Fibroblast of mammary gland (primary cell): ENCODE data around the gene SLC30A5.
"Not testable (repeated sequence)": the region's sequence is repeated elsewhere in the genome, so short reads cannot be mapped to it uniquely, and the experiment has no call there.

Experiments used
- DNase-seq: peaks from one replicate; pipeline ENCODE4 v3.0.0-alpha.2; 2010; ENCODE audit warnings: low read depth
- H3K4me3 ChIP-seq: 2 replicates; pipeline ENCODE4 v1.5.1; 2011; ENCODE audit warnings: low read depth, mild to moderate bottlenecking, low read length, moderate library complexity; ENCODE audit not compliant: control insufficient read depth
- CTCF ChIP-seq: conservative IDR thresholded peaks from 2 replicates; pipeline ENCODE4 v1.5.1; 2011; ENCODE audit warnings: low read depth, low read length, inconsistent platforms; ENCODE audit not compliant: control insufficient read depth, insufficient read depth

SLC30A5 gene

GRCh38 chr5:69099302-69099701 is 5.5 kb downstream of the SLC30A5 start:
- peak; percentile 15 for DNase-seq
- no peak for TF ChIP-seq CTCF
- no peak overlapping the region for H3K4me3 ChIP-seq

GRCh38 chr5:69103521-69103920 is 9.7 kb downstream of the SLC30A5 start:
- TF ChIP-seq CTCF, result no peak
- no peak for DNase-seq
- no peak overlapping the region for H3K4me3 ChIP-seq

GRCh38 chr5:69105996-69106906 is 12.4 kb downstream of the SLC30A5 start:
- DNase-seq, result no peak
- no peak overlapping the region for H3K4me3 ChIP-seq
- TF ChIP-seq CTCF, result no peak

- H3K4me3 ChIP-seq, DNase-seq: not testable (repeated sequence)
These were observed 14.6 kb downstream of the SLC30A5 start for GRCh38 chr5:69108367-69108766.

GRCh38 chr5:69113851-69114250 is 20.0 kb downstream of the SLC30A5 start:
- no peak overlapping the region for H3K4me3 ChIP-seq
- no peak for TF ChIP-seq CTCF
- DNase-seq, result no peak

GRCh38 chr5:69115526-69115925 is 21.7 kb downstream of the SLC30A5 start:
- no peak for DNase-seq
- no peak for TF ChIP-seq CTCF
- no peak overlapping the region for H3K4me3 ChIP-seq

GRCh38 chr5:69129413-69129812 is 35.6 kb downstream of the SLC30A5 start:
- DNase-seq, result peak; percentile 92
- TF ChIP-seq CTCF, result no peak
- H3K4me3 ChIP-seq, result no peak overlapping the region
